Lower leg skin (tissue), 3 donors: ENCODE measurements around the gene ADCYAP1R1.

Experiments used
- POLR2A ChIP-seq, 2 donors: fragments of 450-650 bp; IDR thresholded peaks; one replicate each; pipeline ENCODE4 v1.6.1; 2016 to 2017; ENCODE audit warnings: antibody characterized with exemption in 2 of 2, mild to moderate bottlenecking in 1 of 2, moderate library complexity in 1 of 2
- TF ChIP-seq, protein P1 (sequence below), 3 donors: fragments of 450-650 bp; IDR thresholded peaks; one replicate each; pipeline ENCODE4 v1.5.1; 2016; ENCODE audit warnings: antibody characterized with exemption in 3 of 3, mild to moderate bottlenecking in 3 of 3, moderate library complexity in 2 of 3

DNA sequence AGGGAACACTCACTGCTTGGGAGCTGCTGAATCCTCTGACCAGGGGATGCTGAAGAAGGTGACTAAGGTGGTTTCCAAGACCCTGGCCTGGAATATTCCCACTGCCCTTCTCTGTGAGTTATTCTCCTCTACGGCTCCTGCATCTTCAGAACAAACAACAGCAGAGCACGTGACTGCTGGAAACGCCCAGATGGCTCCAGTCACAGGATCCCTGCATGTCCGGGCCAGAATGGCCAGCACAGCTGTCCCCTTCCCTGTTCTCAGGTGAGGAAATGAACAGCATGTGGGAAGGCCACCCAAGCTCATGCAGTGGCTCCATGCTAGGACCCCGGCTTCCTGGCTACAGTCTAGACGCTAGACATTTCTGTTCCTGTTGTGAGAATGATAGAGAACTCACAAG lies 45.3 kb upstream of the ADCYAP1R1 start:
- TF ChIP-seq, protein P1, sequence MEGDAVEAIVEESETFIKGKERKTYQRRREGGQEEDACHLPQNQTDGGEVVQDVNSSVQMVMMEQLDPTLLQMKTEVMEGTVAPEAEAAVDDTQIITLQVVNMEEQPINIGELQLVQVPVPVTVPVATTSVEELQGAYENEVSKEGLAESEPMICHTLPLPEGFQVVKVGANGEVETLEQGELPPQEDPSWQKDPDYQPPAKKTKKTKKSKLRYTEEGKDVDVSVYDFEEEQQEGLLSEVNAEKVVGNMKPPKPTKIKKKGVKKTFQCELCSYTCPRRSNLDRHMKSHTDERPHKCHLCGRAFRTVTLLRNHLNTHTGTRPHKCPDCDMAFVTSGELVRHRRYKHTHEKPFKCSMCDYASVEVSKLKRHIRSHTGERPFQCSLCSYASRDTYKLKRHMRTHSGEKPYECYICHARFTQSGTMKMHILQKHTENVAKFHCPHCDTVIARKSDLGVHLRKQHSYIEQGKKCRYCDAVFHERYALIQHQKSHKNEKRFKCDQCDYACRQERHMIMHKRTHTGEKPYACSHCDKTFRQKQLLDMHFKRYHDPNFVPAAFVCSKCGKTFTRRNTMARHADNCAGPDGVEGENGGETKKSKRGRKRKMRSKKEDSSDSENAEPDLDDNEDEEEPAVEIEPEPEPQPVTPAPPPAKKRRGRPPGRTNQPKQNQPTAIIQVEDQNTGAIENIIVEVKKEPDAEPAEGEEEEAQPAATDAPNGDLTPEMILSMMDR (IDR thresholded peaks at IDR 0.05): no peak
- no peak for TF ChIP-seq POLR2A (IDR thresholded peaks at IDR 0.05)
